ENCODE measurements around the gene HDDC3.

Gene HDDC3

GRCh38 chr15:90931828-90932659 lies at the start of gene HDDC3:
HDDC3 (minus strand) TSS chr15:90932549; CDS start chr15:90932540, 9 bp downstream.
- Histone ChIP-seq H3K4me3 (ENCODE audit: low read length) (peak within 1 kb of the TSS; percentile 58), H3K27me3 (ENCODE audit: control insufficient read depth, insufficient read depth, low read length) (no peaks in the 10 kb centered on the region), H3K4me1 (ENCODE audit: control insufficient read depth, insufficient read depth, low read length) (peaks cover 37% of the 10 kb centered on the region), H3K9ac (ENCODE audit: low read length) (peak within 1 kb of the TSS; percentile 84), H3K36me3 (ENCODE audit: control insufficient read depth, insufficient read depth, low read length) (peaks cover 4% of the 10 kb centered on the region), H3K9me3 (ENCODE audit: control insufficient read depth, low read length) (no peaks in the 10 kb centered on the region)

- no peaks in the 10 kb centered on the region for H3K27me3 ChIP-seq (ENCODE audit: control insufficient read depth, insufficient read depth, low read length)
- H3K9me3 ChIP-seq (ENCODE audit: control insufficient read depth, low read length), result no peaks in the 10 kb centered on the region
- H3K4me3 ChIP-seq (ENCODE audit: low read length), result no peak overlapping the region
- no peaks in the 10 kb centered on the region for H3K4me1 ChIP-seq (ENCODE audit: control insufficient read depth, insufficient read depth, low read length)
- no peaks in the 10 kb centered on the region for H3K36me3 ChIP-seq (ENCODE audit: control insufficient read depth, insufficient read depth, low read length)
- no peak overlapping the region for H3K9ac ChIP-seq (ENCODE audit: low read length)
These were observed 49.8 kb upstream of the HDDC3 start for GRCh38 chr15:90982135-90982534.

GRCh38 chr15:90981681-90982080 lies 49.3 kb upstream of the HDDC3 start:
- no peaks in the 10 kb centered on the region for H3K4me1 ChIP-seq (ENCODE audit: control insufficient read depth, insufficient read depth, low read length)
- no peak overlapping the region for H3K4me3 ChIP-seq (ENCODE audit: low read length)
- no peaks in the 10 kb centered on the region for H3K9me3 ChIP-seq (ENCODE audit: control insufficient read depth, low read length)
- H3K9ac ChIP-seq (ENCODE audit: low read length), result no peak overlapping the region
- no peaks in the 10 kb centered on the region for H3K36me3 ChIP-seq (ENCODE audit: control insufficient read depth, insufficient read depth, low read length)
- H3K27me3 ChIP-seq (ENCODE audit: control insufficient read depth, insufficient read depth, low read length), result no peaks in the 10 kb centered on the region

- H3K9me3 ChIP-seq (ENCODE audit: control insufficient read depth, low read length), result no peaks in the 10 kb centered on the region
- H3K36me3 ChIP-seq (ENCODE audit: control insufficient read depth, insufficient read depth, low read length), result no peaks in the 10 kb centered on the region
- H3K9ac ChIP-seq (ENCODE audit: low read length), result no peak overlapping the region
- no peaks in the 10 kb centered on the region for H3K27me3 ChIP-seq (ENCODE audit: control insufficient read depth, insufficient read depth, low read length)
- H3K4me3 ChIP-seq (ENCODE audit: low read length), result no peak overlapping the region
- no peaks in the 10 kb centered on the region for H3K4me1 ChIP-seq (ENCODE audit: control insufficient read depth, insufficient read depth, low read length)
These were observed 47.2 kb upstream of the HDDC3 start for GRCh38 chr15:90979582-90979981.

- Histone ChIP-seq H3K9ac (ENCODE audit: low read length) (no peak overlapping the region), H3K36me3 (ENCODE audit: control insufficient read depth, insufficient read depth, low read length) (no peaks in the 10 kb centered on the region), H3K9me3 (ENCODE audit: control insufficient read depth, low read length) (no peaks in the 10 kb centered on the region), H3K27me3 (ENCODE audit: control insufficient read depth, insufficient read depth, low read length) (no peaks in the 10 kb centered on the region), H3K4me1 (ENCODE audit: control insufficient read depth, insufficient read depth, low read length) (no peaks in the 10 kb centered on the region), H3K4me3 (ENCODE audit: low read length) (no peak overlapping the region)
These were observed 41.9 kb upstream of the HDDC3 start for GRCh38 chr15:90974216-90974615.

DNA sequence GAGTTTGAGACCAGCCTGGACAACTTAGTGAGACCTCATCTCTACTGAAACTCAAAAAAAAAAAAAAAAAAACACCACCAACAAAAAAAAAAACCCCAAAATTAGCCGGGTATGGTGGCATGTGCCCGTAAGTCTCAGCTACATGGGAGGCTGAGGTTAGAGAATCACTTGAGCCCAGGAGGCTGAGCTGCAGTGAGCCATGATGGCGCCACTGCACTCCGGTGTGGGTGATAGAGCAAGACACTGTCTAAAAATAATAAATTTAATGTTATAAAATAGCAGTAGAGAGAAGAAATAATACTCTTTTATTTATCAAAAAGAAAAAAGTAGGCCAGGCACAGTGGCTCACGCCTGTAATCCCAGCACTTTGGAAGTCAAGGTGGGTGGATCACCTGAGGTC lies 39.8 kb upstream of the HDDC3 start:
- H3K4me1 ChIP-seq (ENCODE audit: control insufficient read depth, insufficient read depth, low read length), result no peaks in the 10 kb centered on the region
- H3K36me3 ChIP-seq (ENCODE audit: control insufficient read depth, insufficient read depth, low read length), result no peaks in the 10 kb centered on the region
- H3K9me3 ChIP-seq (ENCODE audit: control insufficient read depth, low read length), result no peaks in the 10 kb centered on the region
- H3K4me3 ChIP-seq (ENCODE audit: low read length), result no peak overlapping the region
- no peaks in the 10 kb centered on the region for H3K27me3 ChIP-seq (ENCODE audit: control insufficient read depth, insufficient read depth, low read length)
- H3K9ac ChIP-seq (ENCODE audit: low read length), result no peak overlapping the region

- no peaks in the 10 kb centered on the region for H3K9me3 ChIP-seq (ENCODE audit: control insufficient read depth, low read length)
- H3K4me1 ChIP-seq (ENCODE audit: control insufficient read depth, insufficient read depth, low read length), result no peaks in the 10 kb centered on the region
- no peak overlapping the region for H3K4me3 ChIP-seq (ENCODE audit: low read length)
- H3K36me3 ChIP-seq (ENCODE audit: control insufficient read depth, insufficient read depth, low read length), result no peaks in the 10 kb centered on the region
- H3K9ac ChIP-seq (ENCODE audit: low read length), result no peak overlapping the region
- no peaks in the 10 kb centered on the region for H3K27me3 ChIP-seq (ENCODE audit: control insufficient read depth, insufficient read depth, low read length)
These were observed 37.9 kb upstream of the HDDC3 start for GRCh38 chr15:90970274-90970673.

GRCh38 chr15:90968434-90968833 lies 36.1 kb upstream of the HDDC3 start:
- Histone ChIP-seq H3K36me3 (ENCODE audit: control insufficient read depth, insufficient read depth, low read length) (no peaks in the 10 kb centered on the region), H3K9me3 (ENCODE audit: control insufficient read depth, low read length) (no peaks in the 10 kb centered on the region), H3K4me3 (ENCODE audit: low read length) (no peak overlapping the region), H3K9ac (ENCODE audit: low read length) (no peak overlapping the region), H3K4me1 (ENCODE audit: control insufficient read depth, insufficient read depth, low read length) (no peaks in the 10 kb centered on the region), H3K27me3 (ENCODE audit: control insufficient read depth, insufficient read depth, low read length) (no peaks in the 10 kb centered on the region)

- H3K4me3 ChIP-seq (ENCODE audit: low read length), result no peak overlapping the region
- H3K9ac ChIP-seq (ENCODE audit: low read length), result no peak overlapping the region
- no peaks in the 10 kb centered on the region for H3K27me3 ChIP-seq (ENCODE audit: control insufficient read depth, insufficient read depth, low read length)
- no peaks in the 10 kb centered on the region for H3K36me3 ChIP-seq (ENCODE audit: control insufficient read depth, insufficient read depth, low read length)
- no peaks in the 10 kb centered on the region for H3K9me3 ChIP-seq (ENCODE audit: control insufficient read depth, low read length)
- H3K4me1 ChIP-seq (ENCODE audit: control insufficient read depth, insufficient read depth, low read length), result no peaks in the 10 kb centered on the region
These were observed 34.9 kb upstream of the HDDC3 start for GRCh38 chr15:90967206-90967605.

GRCh38 chr15:90966262-90966661 lies 33.9 kb upstream of the HDDC3 start:
- Histone ChIP-seq H3K36me3 (ENCODE audit: control insufficient read depth, insufficient read depth, low read length) (no peaks in the 10 kb centered on the region), H3K27me3 (ENCODE audit: control insufficient read depth, insufficient read depth, low read length) (no peaks in the 10 kb centered on the region), H3K9ac (ENCODE audit: low read length) (no peak overlapping the region), H3K4me3 (ENCODE audit: low read length) (no peak overlapping the region), H3K4me1 (ENCODE audit: control insufficient read depth, insufficient read depth, low read length) (no peaks in the 10 kb centered on the region), H3K9me3 (ENCODE audit: control insufficient read depth, low read length) (no peaks in the 10 kb centered on the region)

DNA sequence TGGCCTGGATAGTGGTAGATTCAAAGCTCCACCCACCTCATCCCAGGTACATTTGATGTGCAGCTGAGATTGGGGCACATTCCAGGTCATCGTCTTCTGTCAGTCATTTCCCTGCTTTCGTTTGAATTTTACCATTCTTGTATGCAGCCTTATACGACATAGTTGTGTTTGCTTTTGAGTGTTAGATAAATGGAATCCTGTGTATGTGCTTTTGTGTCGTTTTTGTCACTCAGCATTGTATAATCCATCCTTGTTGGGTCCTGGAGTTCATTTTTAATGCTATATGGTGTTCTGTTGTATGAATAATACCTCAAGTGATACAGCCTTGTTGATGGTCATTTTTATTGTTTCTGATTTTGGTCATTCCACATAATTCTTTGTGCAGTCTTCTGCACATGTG lies 29.7 kb upstream of the HDDC3 start:
- peaks cover 8% of the 10 kb centered on the region for H3K4me1 ChIP-seq (ENCODE audit: control insufficient read depth, insufficient read depth, low read length)
- no peak overlapping the region for H3K9ac ChIP-seq (ENCODE audit: low read length)
- H3K4me3 ChIP-seq (ENCODE audit: low read length), result no peak overlapping the region
- H3K9me3 ChIP-seq (ENCODE audit: control insufficient read depth, low read length), result no peaks in the 10 kb centered on the region
- H3K36me3 ChIP-seq (ENCODE audit: control insufficient read depth, insufficient read depth, low read length), result no peaks in the 10 kb centered on the region
- no peaks in the 10 kb centered on the region for H3K27me3 ChIP-seq (ENCODE audit: control insufficient read depth, insufficient read depth, low read length)

GRCh38 chr15:90960298-90961091 lies 28.1 kb upstream of the HDDC3 start:
- H3K27me3 ChIP-seq (ENCODE audit: control insufficient read depth, insufficient read depth, low read length), result no peaks in the 10 kb centered on the region
- peaks cover 18% of the 10 kb centered on the region for H3K4me1 ChIP-seq (ENCODE audit: control insufficient read depth, insufficient read depth, low read length)
- H3K36me3 ChIP-seq (ENCODE audit: control insufficient read depth, insufficient read depth, low read length), result no peaks in the 10 kb centered on the region
- H3K9ac ChIP-seq (ENCODE audit: low read length), result no peak overlapping the region
- no peak overlapping the region for H3K4me3 ChIP-seq (ENCODE audit: low read length)
- no peaks in the 10 kb centered on the region for H3K9me3 ChIP-seq (ENCODE audit: control insufficient read depth, low read length)
